ENCODE measurements around the gene SCEL. TPM values are rescaled to one million over a fixed set of nuclear protein-coding genes. Genes with fewer than 3 reads are reported as not detected.

The SCEL gene
- total RNA-seq, 4 donors from 2014 or later = 0.13 to 1.7 (median 0.29) TPM; not detected in 1

GRCh38 chr13:77529501-77529840, 6.0 kb upstream of the SCEL start:
- Histone ChIP-seq H3K27me3 (no peaks in the 10 kb centered on the region), H3K9me3 (no peaks in the 10 kb centered on the region), H3K4me1 (no peaks in the 10 kb centered on the region), H3K36me3 (no peaks in the 10 kb centered on the region), H3K4me3 (no peak overlapping the region), H3K27ac (replicated peaks in 1 of 4) (no peak overlapping the region)
- no peak for TF ChIP-seq EP300 (IDR thresholded peaks at IDR 0.05)
- TF ChIP-seq POLR2AphosphoS5 (IDR thresholded peaks at IDR 0.05) = no peak
- no peak for TF ChIP-seq POLR2A (IDR thresholded peaks at IDR 0.05; ENCODE audit: low read depth)
- 91% methylated on average over 4 of the region's 4 CpGs for WGBS
- peak; percentile 78 for DNase-seq (ENCODE audit: extremely low spot score)
- intact Hi-C loops (cut with DNase I) = no loop called here

- intact Hi-C loops (cut with DNase I) = no loop called here
- H3K27me3 ChIP-seq = no peaks in the 10 kb centered on the region
- no peak for TF ChIP-seq POLR2AphosphoS5 (IDR thresholded peaks at IDR 0.05)
- TF ChIP-seq CTCF (IDR thresholded peaks at IDR 0.05) = no peak
- no peak for TF ChIP-seq EP300 (IDR thresholded peaks at IDR 0.05)
- no peak for TF ChIP-seq POLR2A (IDR thresholded peaks at IDR 0.05; ENCODE audit: low read depth)
- H3K4me3 ChIP-seq = no peak overlapping the region
- DNase-seq (ENCODE audit: extremely low spot score) = peak; percentile 62
- H3K27ac ChIP-seq (replicated peaks in 1 of 4) = no peak overlapping the region
- H3K9me3 ChIP-seq = no peaks in the 10 kb centered on the region
- no peaks in the 10 kb centered on the region for H3K4me1 ChIP-seq
- no peaks in the 10 kb centered on the region for H3K36me3 ChIP-seq
Observed at GRCh38 chr13:77530875-77531274, 4.6 kb upstream of the SCEL start.

- 97% methylated on average over 2 of the region's 2 CpGs for WGBS
- H3K4me3 ChIP-seq = no peak overlapping the region
- H3K9me3 ChIP-seq = no peaks in the 10 kb centered on the region
- peak; percentile 37 for DNase-seq (ENCODE audit: extremely low spot score)
- H3K4me1 ChIP-seq = no peaks in the 10 kb centered on the region
- H3K27ac ChIP-seq (replicated peaks in 1 of 4) = no peak overlapping the region
- intact Hi-C loops (cut with DNase I) = no loop called here
- TF ChIP-seq POLR2A (IDR thresholded peaks at IDR 0.05; ENCODE audit: low read depth) (no peak), POLR2AphosphoS5 (IDR thresholded peaks at IDR 0.05) (no peak), EP300 (IDR thresholded peaks at IDR 0.05) (no peak), CTCF (IDR thresholded peaks at IDR 0.05) (no peak)
- H3K27me3 ChIP-seq = no peaks in the 10 kb centered on the region
- H3K36me3 ChIP-seq = no peaks in the 10 kb centered on the region
Observed at GRCh38 chr13:77532983-77533382, 2.5 kb upstream of the SCEL start.

GRCh38 chr13:77533875-77534788, 1.4 kb upstream of the SCEL start:
- 85% methylated on average over 7 of the region's 7 CpGs for WGBS
- TF ChIP-seq CTCF (IDR thresholded peaks at IDR 0.05) (no peak), POLR2A (IDR thresholded peaks at IDR 0.05; ENCODE audit: low read depth) (no peak), POLR2AphosphoS5 (IDR thresholded peaks at IDR 0.05) (no peak), EP300 (IDR thresholded peaks at IDR 0.05) (no peak)
- H3K27me3 ChIP-seq = no peaks in the 10 kb centered on the region
- no peaks in the 10 kb centered on the region for H3K9me3 ChIP-seq
- no peak overlapping the region for H3K27ac ChIP-seq (replicated peaks in 1 of 4)
- no peak overlapping the region for H3K4me3 ChIP-seq
- peak; percentile 37 for DNase-seq (ENCODE audit: extremely low spot score)
- no peaks in the 10 kb centered on the region for H3K4me1 ChIP-seq
- H3K36me3 ChIP-seq = no peaks in the 10 kb centered on the region
- intact Hi-C loops (cut with DNase I) = no loop called here

GRCh38 chr13:77536358-77536757, 852 bp downstream of the SCEL start:
- no peaks in the 10 kb centered on the region for H3K4me1 ChIP-seq
- no peaks in the 10 kb centered on the region for H3K27me3 ChIP-seq
- H3K36me3 ChIP-seq = no peaks in the 10 kb centered on the region
- intact Hi-C loops (cut with DNase I) = no loop called here
- TF ChIP-seq EP300 (IDR thresholded peaks at IDR 0.05) = no peak
- TF ChIP-seq POLR2A (IDR thresholded peaks at IDR 0.05; ENCODE audit: low read depth) = no peak
- no peak for TF ChIP-seq POLR2AphosphoS5 (IDR thresholded peaks at IDR 0.05)
- TF ChIP-seq CTCF (IDR thresholded peaks at IDR 0.05) = no peak
- H3K9me3 ChIP-seq = no peaks in the 10 kb centered on the region
- H3K4me3 ChIP-seq = no peak overlapping the region
- DNase-seq (ENCODE audit: extremely low spot score) = peak; percentile 34
- no peak overlapping the region for H3K27ac ChIP-seq (replicated peaks in 1 of 4)

Measured in esophagus muscularis mucosa (tissue), 4 donors.